Activated naive CD4-positive, alpha-beta T cell treated with anti-CD3 and anti-CD28 coated beads, Interleukin-2, amount 10 ng/mL, durations not matched to agents 7 days and 5 days (primary cell): ENCODE results near the gene KANSL1.
"Not testable (repeated sequence)": the region's sequence is repeated elsewhere in the genome, so short reads cannot be mapped to it uniquely, and the experiment has no call there.

Source experiments
- CTCF ChIA-PET: fragments of 350-600 bp; sonication (Branson Sonifier 250); formaldehyde crosslinking; loops from one replicate; lab custom pipeline; 2021; ENCODE audit warnings: antibody characterized with exemption; lab: Charles Lee
- DNase-seq: peaks from one replicate; pipeline ENCODE4 v3.0.0-alpha.2; 2020
- H3K27ac Mint-ChIP-seq: one replicate; pipeline ENCODE4 v1.8.0; 2021; ENCODE audit warnings: mild to moderate bottlenecking, moderate library complexity, mixed read lengths
- H3K27me3 Mint-ChIP-seq: one replicate; pipeline ENCODE4 v1.8.0; 2021; ENCODE audit warnings: mild to moderate bottlenecking, mixed read lengths
- H3K36me3 Mint-ChIP-seq: one replicate; pipeline ENCODE4 v1.8.0; 2021; ENCODE audit warnings: mixed read lengths
- H3K4me1 Mint-ChIP-seq: one replicate; pipeline ENCODE4 v1.8.0; 2021; ENCODE audit warnings: mixed read lengths
- H3K4me3 Mint-ChIP-seq: one replicate; pipeline ENCODE4 v1.8.0; 2021; ENCODE audit warnings: mild to moderate bottlenecking, moderate library complexity, mixed read lengths
- H3K9me3 Mint-ChIP-seq: one replicate; pipeline ENCODE4 v1.8.0; 2021; ENCODE audit warnings: mixed read lengths

The KANSL1 gene

GRCh38 chr17:46193151-46193625 lies at the start of gene KANSL1:
Gene KANSL1 (minus strand): TSS chr17:46193429. CDS start chr17:46172143, 21,286 bp downstream.
- Mint-ChIP-seq H3K9me3 (no peaks in the 10 kb centered on the region), H3K27me3 (no peaks in the 10 kb centered on the region), H3K4me1 (peaks cover 67% of the 10 kb centered on the region), H3K4me3 (peak within 1 kb of the TSS; percentile 89), H3K27ac (peak within 1 kb of the TSS; percentile 98), H3K36me3 (peaks cover 37% of the 10 kb centered on the region)
- CTCF ChIA-PET: interaction anchor here (0.6 to 2.4 kb wide), 15 partner anchors 9 to 146 kb away, joined by 3 to 8 read pairs (median 3); no protein-coding TSS in a partner anchor
- peak; percentile 92 for DNase-seq

GRCh38 chr17:46231359-46231758 lies 38.1 kb upstream of the KANSL1 start:
- H3K9me3 Mint-ChIP-seq, H3K4me1 Mint-ChIP-seq, H3K36me3 Mint-ChIP-seq, H3K27ac Mint-ChIP-seq, CTCF ChIA-PET, H3K4me3 Mint-ChIP-seq, DNase-seq, H3K27me3 Mint-ChIP-seq: not testable (repeated sequence)

GRCh38 chr17:46225274-46225794 lies 32.1 kb upstream of the KANSL1 start:
- H3K36me3 Mint-ChIP-seq, H3K9me3 Mint-ChIP-seq, CTCF ChIA-PET, H3K27me3 Mint-ChIP-seq: not testable (repeated sequence)
- Mint-ChIP-seq H3K4me3 (peak overlapping the region; percentile 87), H3K4me1 (peaks cover 11% of the 10 kb centered on the region), H3K27ac (peak overlapping the region; percentile 69)
- DNase-seq: peak; percentile 100

- Mint-ChIP-seq H3K4me1 (peaks cover 11% of the 10 kb centered on the region), H3K4me3 (peak overlapping the region; percentile 87)
- H3K9me3 Mint-ChIP-seq, H3K36me3 Mint-ChIP-seq, H3K27ac Mint-ChIP-seq, DNase-seq, H3K27me3 Mint-ChIP-seq, CTCF ChIA-PET: not testable (repeated sequence)
Measured at GRCh38 chr17:46224864-46225263, 31.6 kb upstream of the KANSL1 start.

GRCh38 chr17:46223041-46223440 lies 29.8 kb upstream of the KANSL1 start:
- H3K4me3 Mint-ChIP-seq, H3K27me3 Mint-ChIP-seq, DNase-seq, CTCF ChIA-PET, H3K9me3 Mint-ChIP-seq, H3K36me3 Mint-ChIP-seq, H3K27ac Mint-ChIP-seq: not testable (repeated sequence)
- peaks cover 14% of the 10 kb centered on the region for H3K4me1 Mint-ChIP-seq

- CTCF ChIA-PET: interaction anchor here (0.7 to 1.7 kb wide), 3 partner anchors 17 to 24 kb away, joined by 3 to 4 read pairs (median 3); partner anchors contain the start of gene KANSL1
- no peaks in the 10 kb centered on the region for H3K9me3 Mint-ChIP-seq
- peaks cover 18% of the 10 kb centered on the region for H3K4me1 Mint-ChIP-seq
- no peak overlapping the region for H3K4me3 Mint-ChIP-seq
- H3K27me3 Mint-ChIP-seq: no peaks in the 10 kb centered on the region
- H3K36me3 Mint-ChIP-seq: peaks cover 35% of the 10 kb centered on the region
- H3K27ac Mint-ChIP-seq: no peak overlapping the region
- no peak for DNase-seq
Measured at GRCh38 chr17:46216682-46217081, 23.5 kb upstream of the KANSL1 start.

- Mint-ChIP-seq H3K27me3 (no peaks in the 10 kb centered on the region), H3K36me3 (peaks cover 44% of the 10 kb centered on the region), H3K9me3 (no peaks in the 10 kb centered on the region), H3K27ac (no peak overlapping the region), H3K4me1 (peaks cover 20% of the 10 kb centered on the region), H3K4me3 (no peak overlapping the region)
- CTCF ChIA-PET: interaction anchor here (0.8 to 5.5 kb wide), 18 partner anchors 9 to 634 kb away, joined by 3 to 50 read pairs (median 5); partner anchors contain the start of gene KANSL1
- DNase-seq: peak; percentile 77
Measured at GRCh38 chr17:46212634-46213435, 19.6 kb upstream of the KANSL1 start.

GRCh38 chr17:46208997-46209396 lies 15.8 kb upstream of the KANSL1 start:
- no peak overlapping the region for H3K27ac Mint-ChIP-seq
- H3K4me1 Mint-ChIP-seq: peaks cover 37% of the 10 kb centered on the region

GRCh38 chr17:46205975-46206374 lies 12.7 kb upstream of the KANSL1 start:
- Mint-ChIP-seq H3K4me1 (peaks cover 36% of the 10 kb centered on the region), H3K4me3 (no peak overlapping the region), H3K27me3 (no peaks in the 10 kb centered on the region), H3K36me3 (peaks cover 48% of the 10 kb centered on the region), H3K27ac (no peak overlapping the region), H3K9me3 (no peaks in the 10 kb centered on the region)
- DNase-seq: no peak
- CTCF ChIA-PET: interaction anchor here (1.4 to 2.1 kb wide), 3 partner anchors 10 to 20 kb away, joined by 3 to 6 read pairs (median 4); no protein-coding TSS in a partner anchor

More at GRCh38 chr17:46208997-46209396, 15.8 kb upstream of the KANSL1 start:
- Mint-ChIP-seq H3K9me3 (no peaks in the 10 kb centered on the region), H3K4me3 (no peak overlapping the region), H3K27me3 (no peaks in the 10 kb centered on the region), H3K36me3 (peaks cover 52% of the 10 kb centered on the region)
- no peak for DNase-seq
- CTCF ChIA-PET: interaction anchor here (2.6 to 5.5 kb wide), 2 partner anchors 15 to 165 kb away, joined by 8 to 50 read pairs; partner anchors contain the start of gene KANSL1

- CTCF ChIA-PET: interaction anchor here (1.5 kb wide), 2 partner anchors 9 to 11 kb away, joined by 4 to 7 read pairs; partner anchors contain the start of gene KANSL1
- Mint-ChIP-seq H3K4me3 (no peak overlapping the region), H3K27me3 (no peaks in the 10 kb centered on the region), H3K27ac (no peak overlapping the region), H3K4me1 (peaks cover 53% of the 10 kb centered on the region), H3K9me3 (no peaks in the 10 kb centered on the region), H3K36me3 (peaks cover 43% of the 10 kb centered on the region)
- no peak for DNase-seq
Measured at GRCh38 chr17:46202424-46202823, 9.2 kb upstream of the KANSL1 start.

- Mint-ChIP-seq H3K27me3 (no peaks in the 10 kb centered on the region), H3K4me1 (peaks cover 59% of the 10 kb centered on the region), H3K27ac (no peak overlapping the region), H3K36me3 (peaks cover 45% of the 10 kb centered on the region), H3K4me3 (no peak overlapping the region), H3K9me3 (no peaks in the 10 kb centered on the region)
- DNase-seq: no peak
- CTCF ChIA-PET: interaction anchor here (0.8 to 1.5 kb wide), 3 partner anchors 8 to 12 kb away, joined by 3 to 7 read pairs (median 4); partner anchors contain the start of gene KANSL1
Measured at GRCh38 chr17:46201491-46201890, 8.3 kb upstream of the KANSL1 start.

- Mint-ChIP-seq H3K36me3 (peaks cover 37% of the 10 kb centered on the region), H3K4me1 (peaks cover 62% of the 10 kb centered on the region), H3K27ac (no peak overlapping the region), H3K4me3 (no peak overlapping the region), H3K27me3 (no peaks in the 10 kb centered on the region), H3K9me3 (no peaks in the 10 kb centered on the region)
- no peak for DNase-seq
- CTCF ChIA-PET: interaction anchor here (0.5 to 3.2 kb wide), 3 partner anchors 12 to 24 kb away, joined by 3 to 15 read pairs (median 3); no protein-coding TSS in a partner anchor
Measured at GRCh38 chr17:46200197-46200596, 7.0 kb upstream of the KANSL1 start.

- Mint-ChIP-seq H3K27ac (no peak overlapping the region), H3K9me3 (no peaks in the 10 kb centered on the region), H3K4me1 (peaks cover 65% of the 10 kb centered on the region), H3K36me3 (peaks cover 30% of the 10 kb centered on the region), H3K4me3 (no peak overlapping the region), H3K27me3 (no peaks in the 10 kb centered on the region)
- CTCF ChIA-PET: interaction anchor here (0.6 to 3.2 kb wide), 3 partner anchors 11 to 23 kb away, joined by 3 to 15 read pairs (median 3); no protein-coding TSS in a partner anchor
- no peak for DNase-seq
Measured at GRCh38 chr17:46199379-46199778, 6.2 kb upstream of the KANSL1 start.

GRCh38 chr17:46198233-46198632 lies 5.0 kb upstream of the KANSL1 start:
- no peak overlapping the region for H3K27ac Mint-ChIP-seq
- no peaks in the 10 kb centered on the region for H3K27me3 Mint-ChIP-seq
- peaks cover 66% of the 10 kb centered on the region for H3K4me1 Mint-ChIP-seq
- H3K36me3 Mint-ChIP-seq: peaks cover 25% of the 10 kb centered on the region
- H3K9me3 Mint-ChIP-seq: no peaks in the 10 kb centered on the region
- no peak overlapping the region for H3K4me3 Mint-ChIP-seq
- no peak for DNase-seq
- CTCF ChIA-PET: interaction anchor here (0.7 to 3.2 kb wide), 2 partner anchors 14 to 88 kb away, joined by 3 to 15 read pairs; no protein-coding TSS in a partner anchor
